Suprapubic skin (tissue), 3 donors: ENCODE measurements around the gene IQCF5.

Experiments used
- CTCF ChIP-seq, 2 donors: fragments of 200-600 bp in 1 of 2; fragments of 450-650 bp in 1 of 2; sonication (generic) in 1 of 2; IDR thresholded peaks; one replicate each; pipeline ENCODE4 v1.5.1; 2016 to 2019; ENCODE audit warnings: antibody characterized with exemption in 2 of 2, mild to moderate bottlenecking in 1 of 2, moderate library complexity in 1 of 2
- POLR2AphosphoS5 ChIP-seq, 3 donors: sonication (generic); formaldehyde crosslinking; IDR thresholded peaks; one replicate each; pipeline ENCODE4 v1.6.1; 2017; ENCODE audit warnings: antibody characterized with exemption in 3 of 3

GRCh38 chr3:51879937-51880336, 4.5 kb upstream of the IQCF5 start:
- TF ChIP-seq CTCF (IDR thresholded peaks at IDR 0.05) (no peak), POLR2AphosphoS5 (IDR thresholded peaks at IDR 0.05) (no peak)
